Measurements from ENCODE around the gene CSTPP1.
"Not testable (repeated sequence)": the region's sequence is repeated elsewhere in the genome, so short reads cannot be mapped to it uniquely, and the experiment has no call there.

CSTPP1 gene

DNA sequence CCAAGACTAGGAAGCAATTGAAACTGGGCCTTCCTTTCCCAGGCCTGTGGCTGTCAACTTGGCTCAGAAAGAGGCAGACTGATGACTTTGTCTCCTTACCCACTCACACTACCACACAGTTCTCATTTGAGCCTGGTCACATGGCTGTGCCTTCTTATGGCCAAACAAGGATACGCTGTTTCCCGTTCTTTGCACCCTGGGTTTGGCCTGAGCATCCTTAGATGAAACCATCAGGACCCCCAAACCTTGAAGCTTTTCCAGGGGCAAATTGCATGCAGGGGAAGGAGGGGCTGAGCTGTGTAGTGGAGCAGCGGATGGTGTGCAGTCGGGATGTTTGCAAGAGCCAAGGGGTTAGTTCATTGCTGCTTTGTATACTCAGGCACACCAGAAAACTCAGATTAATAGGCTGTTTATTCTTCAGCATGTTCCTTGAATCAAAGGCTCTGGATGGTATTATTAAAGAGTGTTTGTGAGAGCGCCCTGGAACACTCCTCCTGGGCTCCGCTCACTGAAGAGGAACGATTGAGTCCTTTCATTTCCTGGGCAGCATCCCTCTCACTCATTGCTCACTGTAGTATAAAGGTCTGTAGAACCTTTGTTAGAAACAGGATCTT, 170.3 kb downstream of the CSTPP1 start:
- no peak for DNase-seq

DNA sequence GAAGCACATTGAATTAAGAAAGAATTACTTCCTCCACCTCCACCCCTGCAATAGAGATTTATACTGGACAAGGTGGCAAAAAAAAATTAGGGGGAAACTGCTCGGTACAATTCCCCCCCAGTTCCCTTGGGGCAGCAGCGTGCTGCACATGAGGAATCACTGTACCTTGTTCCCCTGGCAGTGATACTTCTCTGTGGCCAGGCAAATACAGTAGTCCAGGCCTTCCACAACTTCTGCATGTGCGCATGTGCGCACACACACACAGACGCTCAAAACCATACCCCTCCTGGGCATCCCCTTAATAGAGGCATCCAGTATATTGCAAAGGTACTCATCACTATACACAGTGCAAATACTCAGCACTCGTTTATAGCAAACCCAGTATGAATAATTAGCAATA, 171.2 kb downstream of the CSTPP1 start:
- no peak for DNase-seq

DNA sequence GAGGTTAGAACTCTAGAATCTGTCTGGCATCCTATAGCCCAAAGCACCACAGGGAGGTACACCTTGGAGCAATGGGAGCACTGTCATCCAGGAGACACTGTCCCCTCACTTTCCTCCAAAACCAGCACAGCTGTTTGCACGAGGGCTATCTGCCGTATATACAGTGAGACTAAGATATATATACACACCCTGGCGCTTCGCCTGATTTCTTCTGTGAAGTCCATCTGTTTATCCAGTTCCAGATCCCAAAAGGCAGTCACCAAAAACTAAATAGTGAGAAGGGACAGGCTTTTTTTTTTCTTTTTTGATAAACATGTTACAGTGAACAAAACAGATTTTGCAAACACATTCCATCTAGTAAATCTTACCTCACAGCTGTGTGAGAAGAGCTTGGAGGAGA, 171.7 kb downstream of the CSTPP1 start:
- no peak for DNase-seq

DNA sequence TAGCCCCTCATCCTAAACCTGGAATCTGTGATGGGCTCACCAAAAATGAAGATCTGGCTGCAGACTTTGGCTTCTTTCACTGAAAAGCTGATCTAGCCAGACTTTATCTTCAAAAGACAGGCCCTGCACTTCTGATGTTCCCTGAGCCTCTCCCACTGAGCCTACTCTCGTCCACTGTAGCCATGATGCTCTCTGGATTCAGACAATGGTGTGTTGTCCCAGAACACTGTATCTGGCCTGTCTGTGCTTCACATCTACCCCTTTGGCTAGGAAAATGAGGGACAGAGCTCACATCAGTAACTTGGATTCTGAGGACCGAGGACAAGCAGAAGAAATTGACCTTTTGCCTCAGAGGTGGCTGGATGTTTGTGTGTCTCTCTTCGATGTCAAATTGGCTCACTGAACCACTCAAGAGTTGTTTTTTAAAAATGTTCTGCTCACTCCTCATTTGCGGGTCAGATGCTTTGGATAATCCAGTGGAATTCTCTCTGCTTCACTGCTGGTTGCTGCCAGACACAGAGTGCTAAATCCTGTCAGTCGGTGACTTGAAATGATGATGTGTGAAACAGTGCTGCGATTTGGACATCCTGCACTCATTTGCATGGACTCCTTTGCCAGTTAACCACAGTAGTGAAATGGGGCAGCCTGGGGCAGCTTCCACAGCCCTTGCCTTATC, 172.6 kb downstream of the CSTPP1 start:
- DNase-seq = no peak

DNA sequence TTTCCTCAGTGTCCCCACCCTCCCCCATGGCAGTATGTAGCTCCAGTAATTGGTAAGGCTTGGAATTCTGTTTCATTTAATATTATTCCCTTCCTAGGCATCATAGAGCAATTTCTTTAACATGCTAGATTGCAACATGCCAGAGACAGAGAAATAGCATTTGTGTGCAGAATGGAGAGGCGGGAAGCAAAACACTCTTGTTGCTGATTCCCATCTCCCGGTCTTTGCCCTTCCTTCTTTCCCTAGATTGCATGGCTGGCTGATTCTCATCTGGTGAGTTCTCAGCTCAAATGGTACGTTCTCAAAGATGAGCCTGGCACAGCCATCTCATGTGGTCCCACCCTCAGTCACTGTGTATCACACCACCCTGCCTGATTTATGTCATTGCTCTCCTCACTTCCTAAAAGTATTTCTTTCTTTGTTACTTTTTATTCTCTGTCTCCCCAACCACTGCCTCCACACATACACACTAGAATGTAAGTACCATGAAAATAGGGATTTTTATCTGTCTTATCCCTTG, 173.2 kb downstream of the CSTPP1 start:
- no peak for DNase-seq

DNA sequence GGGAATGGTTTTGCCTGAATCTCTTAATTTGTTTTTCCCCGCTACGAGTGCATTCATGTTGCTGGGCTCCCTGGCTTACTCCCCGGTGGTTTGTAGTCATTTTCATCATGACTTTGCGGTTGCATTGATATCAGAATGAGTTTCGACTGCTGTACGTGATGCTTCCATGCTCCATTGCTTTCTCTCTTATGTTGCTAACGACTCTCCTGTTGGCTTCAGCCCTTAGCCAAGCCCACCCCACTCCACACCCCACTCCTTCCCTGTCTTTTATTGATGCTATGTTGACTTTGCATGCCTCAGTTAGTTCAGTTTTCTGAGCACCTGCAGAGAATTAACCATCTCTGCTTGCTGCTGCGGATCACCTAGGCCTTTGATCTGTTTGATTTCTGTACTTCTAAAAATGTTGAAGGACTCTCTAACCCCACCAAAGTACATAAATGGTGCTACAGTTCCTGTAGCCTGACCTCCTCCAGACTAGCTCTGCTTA, 174.8 kb downstream of the CSTPP1 start:
- no peak for DNase-seq

DNA sequence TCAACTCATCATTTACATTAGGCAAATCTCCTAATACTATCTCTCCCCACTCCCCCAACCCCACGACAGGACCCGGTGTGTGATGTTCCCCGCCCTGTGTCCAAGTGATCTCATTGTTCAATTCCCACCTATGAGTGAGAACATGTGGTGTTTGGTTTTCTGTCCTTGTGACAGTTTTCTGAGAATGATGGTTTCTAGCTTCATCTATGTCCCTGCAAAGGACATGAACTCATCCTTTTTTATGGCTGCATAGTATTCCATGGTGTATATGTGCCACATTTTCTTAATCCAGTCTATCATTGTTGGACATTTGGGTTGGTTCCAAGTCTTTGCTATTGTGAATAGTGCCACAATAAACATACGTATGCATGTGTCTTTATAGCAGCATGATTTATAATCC, 176.4 kb downstream of the CSTPP1 start:
- DNase-seq = not testable (repeated sequence)

DNA sequence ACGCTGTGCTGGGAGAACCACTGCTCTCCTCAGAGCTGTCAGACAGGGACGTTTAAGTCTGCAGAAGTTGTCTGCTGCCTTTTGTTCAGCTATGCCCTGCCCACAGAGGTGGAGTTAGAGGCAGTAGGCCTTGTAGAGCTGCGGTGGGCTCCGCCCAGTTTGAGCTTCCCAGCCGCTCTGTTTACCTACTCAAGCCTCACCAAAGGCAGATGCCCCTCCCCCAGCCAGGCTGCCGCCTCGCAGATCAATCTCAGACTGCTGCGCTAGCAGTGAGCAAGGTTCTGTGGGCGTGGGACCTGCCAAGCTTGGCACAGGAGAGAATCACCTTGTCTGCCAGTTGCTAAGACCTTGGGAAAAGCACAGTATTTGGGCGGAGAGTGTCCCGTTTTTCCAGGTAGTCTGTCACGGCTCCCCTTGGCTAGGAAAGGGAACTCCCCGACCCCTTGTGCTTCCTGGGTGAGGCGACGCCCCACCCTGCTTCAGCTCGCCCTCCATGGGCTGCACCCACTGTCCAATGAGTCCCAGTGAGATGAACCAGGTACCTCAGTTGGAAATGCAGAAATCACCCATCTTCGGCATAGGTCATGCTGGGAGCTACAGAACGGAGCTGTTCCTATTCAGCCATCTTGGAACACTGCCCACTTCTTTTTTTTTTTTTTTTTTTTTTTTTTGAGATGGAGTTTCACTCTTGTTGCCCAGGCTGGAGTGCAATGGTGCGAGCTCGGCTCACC, 182.6 kb downstream of the CSTPP1 start:
- not testable (repeated sequence) for DNase-seq

DNA sequence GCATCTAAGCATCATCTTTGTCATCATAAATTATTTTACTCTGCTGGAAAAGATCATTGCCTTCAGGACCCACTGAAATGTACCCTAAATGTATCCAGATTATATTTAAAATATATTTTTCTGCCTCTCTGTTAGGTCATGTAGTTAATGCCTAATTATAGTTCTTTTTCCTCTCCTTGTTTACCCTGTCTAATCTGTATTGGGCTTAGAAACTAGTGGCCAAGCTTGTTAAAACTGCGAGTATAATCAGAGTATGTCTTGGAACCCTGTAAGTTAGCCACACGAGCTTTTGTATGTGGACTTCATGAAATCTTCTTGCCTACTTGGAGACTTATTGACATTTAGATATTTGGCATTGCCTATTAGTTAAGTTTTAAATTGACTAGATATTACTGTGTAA, 184.5 kb downstream of the CSTPP1 start:
- DNase-seq = no peak

DNA sequence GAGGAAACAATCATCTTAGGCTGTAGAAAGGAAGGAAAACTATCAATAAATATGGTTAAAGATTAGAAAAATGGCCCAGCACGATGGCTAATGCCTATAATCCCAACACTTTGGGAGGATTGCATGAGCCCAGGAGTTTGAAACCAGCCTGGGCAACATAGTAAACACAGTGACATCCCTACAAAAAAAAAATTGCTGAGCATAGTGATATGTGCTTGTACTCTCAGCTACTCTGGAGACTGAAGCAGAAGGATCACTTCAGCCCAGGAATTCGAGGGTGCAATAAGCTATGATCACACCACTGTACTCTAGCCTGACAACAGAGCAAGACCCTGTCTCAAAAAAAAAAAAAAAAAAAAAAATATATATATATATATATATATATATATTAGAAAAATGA, 185.2 kb downstream of the CSTPP1 start:
- no peak for DNase-seq

DNA sequence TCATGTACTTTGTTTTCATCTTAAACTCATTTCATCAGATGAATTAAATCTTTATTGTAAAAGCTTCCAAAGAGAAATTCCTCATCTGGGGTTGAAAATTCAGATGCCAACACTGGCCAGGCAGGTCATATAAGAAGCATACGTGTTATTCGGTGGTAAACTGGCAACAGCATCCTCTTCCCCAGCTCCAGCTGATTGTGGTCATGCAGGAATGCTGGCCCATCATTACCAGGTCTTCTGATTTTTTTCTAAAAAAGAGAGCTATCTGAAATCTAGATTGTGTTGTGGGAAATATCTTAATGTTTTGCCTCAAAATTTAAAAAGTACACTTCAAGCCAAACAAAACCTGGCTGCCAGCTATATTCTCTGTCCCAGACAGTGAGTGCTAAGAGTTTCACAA, 186.5 kb downstream of the CSTPP1 start:
- no peak for DNase-seq

DNA sequence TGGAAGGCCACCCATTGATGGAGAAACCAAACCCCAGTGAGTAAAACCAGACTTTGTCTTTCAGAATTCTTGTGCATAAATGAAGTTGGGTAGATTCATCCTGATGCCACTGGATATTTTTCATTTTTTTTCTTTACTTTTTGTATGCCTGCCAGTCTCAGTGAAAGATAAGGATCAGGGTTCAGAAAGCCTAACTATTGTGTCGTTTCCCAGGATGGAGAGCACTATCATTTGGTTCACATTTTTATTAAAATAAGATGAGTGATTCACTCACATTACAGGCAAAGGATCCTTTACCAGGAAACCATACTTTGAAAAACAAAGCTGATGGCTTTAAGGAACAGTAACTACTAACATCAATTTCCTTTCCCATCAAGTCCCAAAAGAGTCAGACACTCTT, 188.1 kb downstream of the CSTPP1 start:
- no peak for DNase-seq

DNA sequence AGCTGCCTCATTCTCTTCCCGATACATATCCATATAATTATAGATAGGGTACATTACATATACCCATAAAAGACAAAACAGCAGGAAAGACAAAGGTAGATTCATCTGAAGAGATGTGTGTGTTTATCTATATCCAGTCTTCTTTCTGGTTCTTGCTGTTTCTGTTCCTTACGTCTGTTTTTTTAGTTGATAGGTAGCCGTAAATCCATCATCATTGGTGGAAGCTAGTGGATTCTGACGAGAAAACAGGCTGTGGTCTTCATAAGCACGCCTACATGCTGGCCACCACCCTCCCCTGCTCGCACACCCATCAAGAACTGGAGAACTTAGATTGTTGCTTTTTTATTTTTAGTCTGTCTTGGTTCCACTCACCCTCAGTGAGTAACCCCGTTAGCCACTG, 188.5 kb downstream of the CSTPP1 start:
- no peak for DNase-seq

DNA sequence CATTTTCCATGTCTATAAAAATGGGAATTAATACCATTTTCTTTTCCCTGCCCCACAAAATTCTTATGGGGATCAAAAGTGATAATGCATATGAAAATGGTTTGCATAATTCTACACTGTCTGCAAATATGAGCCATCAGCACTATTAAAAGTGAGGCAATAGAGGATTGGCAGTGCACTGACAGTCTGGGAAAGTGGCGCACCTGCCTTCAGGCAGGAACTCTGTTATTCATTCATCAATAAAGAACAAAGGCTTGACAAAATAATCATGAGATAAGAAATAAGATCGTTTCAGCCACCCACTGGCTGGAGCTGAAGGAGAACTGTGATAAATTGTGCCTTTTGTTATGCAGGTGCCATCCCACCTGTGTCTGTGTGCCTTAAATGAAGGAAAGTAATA, 190.7 kb downstream of the CSTPP1 start:
- no peak for DNase-seq

DNA sequence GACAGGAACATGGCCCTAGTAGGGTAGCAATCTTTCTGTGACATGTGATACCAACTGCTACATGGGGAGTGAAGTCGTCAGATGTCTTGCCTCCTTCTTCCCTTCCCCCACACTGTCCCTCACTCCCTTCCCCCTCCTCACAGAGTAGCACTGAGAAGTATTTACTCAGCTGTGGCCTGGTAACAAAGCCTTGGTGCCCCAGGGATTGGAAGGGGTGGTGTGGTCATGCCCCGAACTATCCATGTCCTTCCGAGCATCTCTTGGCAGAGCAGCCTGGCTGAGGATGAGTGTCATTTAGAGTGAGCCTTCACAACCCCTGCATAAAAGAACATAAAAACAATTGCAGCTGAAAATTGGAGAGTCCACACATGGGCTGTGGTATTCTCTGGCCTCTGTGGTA, 194.0 kb downstream of the CSTPP1 start:
- no peak for DNase-seq

DNA sequence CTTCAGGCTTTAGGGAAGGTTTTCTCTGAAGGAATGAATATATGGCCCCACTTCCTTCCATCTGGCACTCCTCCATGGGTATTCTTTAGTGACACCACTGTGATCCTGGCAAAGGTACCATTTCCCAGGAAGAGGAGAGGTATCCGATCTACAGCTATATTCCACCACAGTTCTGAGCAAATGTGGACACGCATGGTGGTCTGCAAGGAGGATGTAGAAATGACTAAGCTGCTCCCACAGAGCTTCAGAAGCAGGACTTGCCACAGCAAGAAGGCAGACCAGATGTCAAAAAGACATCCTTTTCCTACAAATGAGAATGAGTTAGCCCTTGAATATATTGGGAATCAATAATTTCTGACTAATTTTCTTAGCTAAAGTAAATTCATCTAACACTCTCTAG, 194.6 kb downstream of the CSTPP1 start:
- no peak for DNase-seq

DNA sequence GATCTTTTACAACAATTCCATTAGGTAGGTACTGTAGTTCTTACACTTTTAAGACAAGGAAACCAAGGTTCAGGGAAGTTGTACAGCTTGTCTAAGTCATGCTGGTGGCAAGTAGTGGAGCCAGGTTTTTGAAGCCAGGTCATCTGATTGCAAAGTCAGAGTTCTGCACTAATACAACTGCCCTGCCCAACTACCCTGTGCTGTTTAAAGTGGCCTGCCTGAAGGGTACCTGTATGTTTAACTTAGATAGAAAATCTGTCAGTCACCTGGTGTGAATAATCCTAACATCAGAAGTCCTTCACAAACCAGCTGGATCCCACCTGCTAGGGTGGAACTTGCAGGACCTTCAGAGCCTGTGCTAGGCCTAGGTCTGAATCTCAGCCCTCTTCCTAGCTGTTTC, 195.9 kb downstream of the CSTPP1 start:
- no peak for DNase-seq

DNA sequence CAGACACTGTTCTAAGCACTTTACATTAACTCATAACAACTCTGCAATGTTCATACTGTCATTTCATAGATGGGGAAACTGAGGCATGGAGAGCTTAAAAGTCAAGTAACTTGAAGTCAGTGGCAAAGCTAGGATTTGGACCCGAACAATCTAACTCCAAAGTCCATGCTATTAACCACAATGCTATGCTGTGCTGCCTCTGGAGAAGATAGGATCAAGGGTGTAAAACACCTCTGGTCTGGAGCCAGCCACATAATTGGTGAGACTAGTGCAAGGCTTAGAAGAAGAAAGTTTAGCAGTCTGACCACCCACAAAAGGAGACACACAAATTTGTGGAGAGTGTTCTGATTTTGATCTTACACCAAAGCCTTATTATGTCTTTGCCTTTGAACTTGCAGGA, 196.4 kb downstream of the CSTPP1 start:
- DNase-seq = no peak

DNA sequence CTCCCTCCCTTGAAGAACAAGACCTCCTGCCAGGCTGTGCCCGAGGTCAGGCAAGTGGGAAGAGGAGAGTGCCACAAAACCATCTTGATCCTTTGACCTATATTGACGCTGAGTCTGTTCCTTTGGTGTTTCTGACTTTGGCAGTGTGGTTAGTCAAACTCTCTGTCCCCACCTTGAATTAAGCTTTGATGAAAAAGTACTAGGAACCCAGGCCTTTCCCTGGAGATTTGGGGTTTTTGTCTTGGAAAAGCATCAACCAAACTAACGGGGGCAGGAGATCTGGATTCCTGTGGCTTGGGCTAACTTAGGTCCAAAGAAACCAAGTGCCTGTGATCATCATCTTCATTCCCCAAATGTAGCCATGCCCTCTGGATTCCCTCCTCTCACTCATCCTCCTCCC, 199.8 kb downstream of the CSTPP1 start:
- DNase-seq = no peak

DNA sequence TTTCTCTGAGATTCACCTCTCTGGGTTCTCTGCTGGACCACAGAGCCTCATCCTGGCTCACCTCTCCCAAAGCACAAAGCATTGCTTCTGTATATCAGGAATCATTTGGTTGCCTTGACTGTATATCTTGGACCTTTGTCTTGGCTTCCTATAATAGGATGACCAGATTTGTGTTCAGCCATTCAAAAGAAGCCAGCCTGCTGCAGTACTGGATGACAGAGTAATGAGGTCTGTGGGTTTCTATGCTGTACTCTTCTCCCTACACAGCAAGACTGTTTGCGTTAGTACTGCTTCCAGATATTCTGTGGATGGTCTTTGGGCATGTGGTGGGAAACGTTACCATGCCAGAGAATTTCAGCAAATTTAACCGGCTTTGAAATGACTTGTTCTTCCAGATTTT, 200.4 kb downstream of the CSTPP1 start:
- DNase-seq = no peak

DNA sequence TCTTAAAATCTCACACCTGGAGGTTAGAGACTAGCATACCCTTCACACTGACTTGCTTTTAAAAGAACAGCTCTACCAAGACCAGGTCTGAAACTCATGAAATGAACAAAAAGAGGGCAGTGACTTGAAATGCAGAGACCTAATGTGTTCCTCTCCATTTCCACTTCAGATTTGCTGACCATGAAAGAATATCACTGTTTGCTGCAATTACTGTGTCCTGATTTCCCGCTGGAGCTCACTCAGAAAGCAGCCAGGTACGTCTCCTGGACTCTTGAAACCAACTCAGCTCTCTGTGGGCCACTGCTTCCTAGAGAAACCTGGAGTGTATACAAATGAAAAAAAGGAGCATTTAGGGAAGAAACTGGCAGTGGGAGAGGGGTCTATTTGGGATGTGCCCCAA, 200.9 kb downstream of the CSTPP1 start:
- DNase-seq = no peak

DNA sequence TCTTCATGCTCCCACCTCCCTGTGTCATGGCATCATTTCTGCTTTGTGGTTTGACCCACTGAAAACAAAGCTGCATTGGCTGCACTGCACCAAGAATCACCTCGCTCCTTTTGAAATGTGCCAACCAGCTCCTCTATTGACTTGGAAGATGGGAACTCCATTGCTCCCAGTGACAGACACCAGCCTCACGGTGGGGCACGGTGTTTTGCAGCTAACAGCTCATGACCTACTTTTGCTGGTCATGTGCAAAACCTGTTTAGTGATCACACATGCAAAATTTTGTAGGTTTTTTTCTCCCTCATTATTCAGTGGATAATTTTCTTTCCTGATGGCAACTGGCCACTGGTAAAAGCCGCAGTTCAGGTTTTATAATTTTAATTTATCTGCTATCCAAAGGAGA, 203.3 kb downstream of the CSTPP1 start:
- DNase-seq = no peak

DNA sequence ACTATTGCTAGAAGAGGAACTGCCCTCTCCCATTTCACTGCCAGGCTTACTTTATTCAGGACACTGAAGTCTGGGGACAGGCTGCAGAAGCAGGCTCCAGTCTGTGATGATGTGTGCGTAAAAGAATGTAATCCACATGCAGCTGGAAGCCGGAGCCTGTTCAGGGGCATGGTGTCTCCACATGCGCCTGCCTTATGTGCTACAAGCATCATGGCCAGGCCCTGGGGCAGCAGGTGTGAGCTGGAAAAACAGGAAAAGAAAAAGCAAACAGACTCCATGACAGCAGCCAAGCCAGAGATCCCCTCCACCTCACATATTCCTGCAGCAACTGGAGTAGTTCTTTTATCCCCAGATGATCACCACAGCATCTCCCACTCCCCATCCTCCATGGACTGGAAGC, 206.8 kb downstream of the CSTPP1 start:
- DNase-seq = no peak

DNA sequence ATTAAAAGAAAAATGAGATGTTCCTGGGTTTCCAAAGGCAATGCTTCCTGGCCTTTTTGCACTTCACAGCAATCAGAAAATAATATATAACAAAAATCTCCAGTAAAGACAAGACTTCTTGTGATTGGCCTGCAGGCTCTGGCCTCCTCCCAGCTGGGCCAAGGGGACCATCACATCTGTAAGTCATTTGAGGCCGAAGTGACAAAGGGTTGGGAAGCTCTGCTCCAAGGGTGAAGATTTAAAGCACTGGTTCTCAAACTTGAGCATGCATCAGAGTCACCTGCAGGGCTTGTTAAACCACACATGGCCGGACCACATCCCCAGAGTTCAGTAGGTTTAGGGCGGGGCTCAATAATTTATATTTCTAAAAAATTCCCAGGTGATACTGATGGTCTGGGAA, 208.0 kb downstream of the CSTPP1 start:
- no peak for DNase-seq
